B cell (primary cell): ENCODE data around the gene ZBTB14. TPM values are rescaled to one million over a fixed set of nuclear protein-coding genes. Genes with fewer than 3 reads are reported as not detected.

ENCODE experiments used
- ATAC-seq: fragments of 200-7000 bp; cut with Tn5 transposase; one replicate; pipeline ENCODE4 v1.10.0; 2021; ENCODE audit warnings: low read depth, mild to moderate bottlenecking, moderate number of reproducible peaks, moderate library complexity
- CTCF ChIA-PET: fragments of 350-600 bp; sonication (Branson Sonifier 250); formaldehyde crosslinking; loops from one replicate; lab custom pipeline; 2021; ENCODE audit warnings: antibody characterized with exemption, inconsistent platforms; lab: Charles Lee
- POLR2A ChIA-PET: fragments of 350-600 bp; sonication (Branson Sonifier 250); formaldehyde crosslinking; loops from one replicate; lab custom pipeline; 2021; ENCODE audit warnings: antibody characterized with exemption; lab: Charles Lee
- DNase-seq: peaks from one replicate; pipeline ENCODE4 v3.0.0; 2013
- H2AFZ ChIP-seq: 2 replicates; pipeline ENCODE4 v1.6.1; 2012; ENCODE audit warnings: mild to moderate bottlenecking, low read depth, low read length; ENCODE audit not compliant: insufficient read depth, poor library complexity, severe bottlenecking
- H3K27ac ChIP-seq, 2 donors: 1 replicate in 1 of 2; 2 replicates in 1 of 2; pipeline ENCODE4 v1.5.1; 2012 to 2013; ENCODE audit warnings: low read length in 2 of 2, mild to moderate bottlenecking in 2 of 2, moderate library complexity in 1 of 2
- H3K27me3 ChIP-seq, 4 experiments: fragments of 200-600 bp in 1 of 4; sonication (generic) in 1 of 4; replicated peaks in 1 of 4; 1 replicate in 2 of 4; 2 replicates in 2 of 4; pipeline versions ENCODE4 v1.6.1 to v1.7.0; 2013 to 2016; ENCODE audit warnings: low read length in 3 of 4, mild to moderate bottlenecking in 2 of 4, mixed read lengths in 1 of 4, moderate library complexity in 1 of 4; ENCODE audit not compliant: insufficient read depth in 4 of 4, control insufficient read depth in 3 of 4; ENCODE audit errors: control extremely low read depth in 1 of 4
- H3K36me3 ChIP-seq, 2 experiments: replicated peaks in 1 of 2; 1 replicate in 1 of 2; 2 replicates in 1 of 2; pipeline versions ENCODE4 v1.6.1 to v1.7.1; 2013; ENCODE audit warnings: low read length in 1 of 2; ENCODE audit not compliant: insufficient read depth in 2 of 2, control insufficient read depth in 1 of 2; ENCODE audit errors: control extremely low read depth in 1 of 2, extremely low read depth in 1 of 2
- H3K4me1 ChIP-seq, 2 donors: fragments of 200-600 bp in 1 of 2; sonication (generic) in 1 of 2; 1 replicate in 1 of 2; 2 replicates in 1 of 2; pipeline versions ENCODE4 v1.5.1 to v1.6.1; 2013 to 2017; ENCODE audit warnings: low read length in 2 of 2; ENCODE audit not compliant: control insufficient read depth in 2 of 2, insufficient read depth in 2 of 2
- H3K4me2 ChIP-seq: replicated peaks from 2 replicates; pipeline ENCODE3; 2012; ENCODE audit warnings: mild to moderate bottlenecking, low read depth, low read length; ENCODE audit not compliant: poor library complexity, severe bottlenecking
- H3K4me3 ChIP-seq, 5 experiments: fragments of 200-600 bp in 1 of 5; sonication (generic) in 1 of 5; 1 replicate in 3 of 5; 2 replicates in 2 of 5; pipeline versions ENCODE4 v1.5.1 to v1.7.0; 2011 to 2016; ENCODE audit warnings: low read length in 4 of 5, mild to moderate bottlenecking in 4 of 5, low read depth in 2 of 5, control low read depth in 1 of 5, moderate library complexity in 1 of 5; ENCODE audit not compliant: insufficient read depth in 1 of 5; ENCODE audit errors: control extremely low read depth in 1 of 5, extremely low read depth in 1 of 5
- H3K79me2 ChIP-seq: fragments of 200-600 bp; sonication (generic); one replicate; pipeline ENCODE4 v1.6.0; 2016; ENCODE audit warnings: low read length; ENCODE audit not compliant: control insufficient read depth, insufficient read depth
- H3K9ac ChIP-seq: fragments of 200-600 bp; sonication (generic); 2 replicates; pipeline ENCODE4 v1.6.1; 2017; ENCODE audit warnings: mild to moderate bottlenecking, low read length, moderate library complexity
- H3K9me3 ChIP-seq, 3 donors: one replicate each; pipeline versions ENCODE4 v1.6.1 to v1.7.1; 2013; ENCODE audit warnings: low read length in 2 of 3; ENCODE audit not compliant: control insufficient read depth in 2 of 3, insufficient read depth in 1 of 3; ENCODE audit errors: control extremely low read depth in 1 of 3
- H4K20me1 ChIP-seq: 2 replicates; pipeline ENCODE4 v1.6.0; 2012; ENCODE audit warnings: mild to moderate bottlenecking, low read length; ENCODE audit not compliant: insufficient read depth, control insufficient read depth, poor library complexity, severe bottlenecking
- H3K27ac Mint-ChIP-seq: one replicate; pipeline ENCODE4 v1.8.0; 2021; ENCODE audit warnings: mixed read lengths
- H3K27me3 Mint-ChIP-seq: one replicate; pipeline ENCODE4 v1.8.0; 2021; ENCODE audit warnings: mixed read lengths
- H3K4me1 Mint-ChIP-seq: one replicate; pipeline ENCODE4 v1.8.0; 2021; ENCODE audit warnings: mixed read lengths
- H3K4me3 Mint-ChIP-seq: one replicate; pipeline ENCODE4 v1.8.0; 2021; ENCODE audit warnings: mixed read lengths
- H3K9me3 Mint-ChIP-seq: one replicate; pipeline ENCODE4 v1.8.0; 2022; ENCODE audit warnings: mixed read lengths; ENCODE audit not compliant: insufficient read depth
- EZH2 ChIP-seq: IDR thresholded peaks from 2 replicates; pipeline ENCODE4 v1.6.1; 2012; ENCODE audit warnings: borderline replicate concordance, low read depth, mild to moderate bottlenecking, moderate library complexity, low read length; ENCODE audit not compliant: insufficient read depth, poor library complexity, severe bottlenecking
- WGBS: methylation state at CpG from one replicate; pipeline ENCODE4 v1.1.5; 2013; ENCODE audit warnings: missing lambda C conversion rate; ENCODE audit not compliant: insufficient coverage; 5-methylcytosine and 5-hydroxymethylcytosine counted together
- intact Hi-C: fragments of 100-400 bp; cut with micrococcal nuclease; formaldehyde crosslinking; loops from one replicate; pipeline ENCODE4 v1.10.0; 2022
- polyA plus RNA-seq: library from polyadenylated mRNA; depleted of rRNA; stranded (reverse); fragments of >200 nt; gene quantifications from 2 replicates; pipeline ENCODE4 v1.2.3, GENCODE V29; 2012
- total RNA-seq, 2 donors: library from RNA; stranded (reverse); fragments of 120-200 nt in 1 of 2; gene quantifications; 1 replicate in 1 of 2; 2 replicates in 1 of 2; pipeline versions ENCODE4 v1.2.3 to v1.2.4, GENCODE V29; 2013 to 2022
- TF ChIP-seq, protein P1 (sequence below): fragments of 200-600 bp; IDR thresholded peaks from one replicate; pipeline ENCODE4 v1.8.0; 2022; ENCODE audit warnings: antibody characterized with exemption, mild to moderate bottlenecking

ZBTB14 gene
- total and polyA plus RNA-seq, 2 donors (not counting 1 experiment from before 2014, with no cell fraction given) = 12.3 to 34.2 TPM

DNA sequence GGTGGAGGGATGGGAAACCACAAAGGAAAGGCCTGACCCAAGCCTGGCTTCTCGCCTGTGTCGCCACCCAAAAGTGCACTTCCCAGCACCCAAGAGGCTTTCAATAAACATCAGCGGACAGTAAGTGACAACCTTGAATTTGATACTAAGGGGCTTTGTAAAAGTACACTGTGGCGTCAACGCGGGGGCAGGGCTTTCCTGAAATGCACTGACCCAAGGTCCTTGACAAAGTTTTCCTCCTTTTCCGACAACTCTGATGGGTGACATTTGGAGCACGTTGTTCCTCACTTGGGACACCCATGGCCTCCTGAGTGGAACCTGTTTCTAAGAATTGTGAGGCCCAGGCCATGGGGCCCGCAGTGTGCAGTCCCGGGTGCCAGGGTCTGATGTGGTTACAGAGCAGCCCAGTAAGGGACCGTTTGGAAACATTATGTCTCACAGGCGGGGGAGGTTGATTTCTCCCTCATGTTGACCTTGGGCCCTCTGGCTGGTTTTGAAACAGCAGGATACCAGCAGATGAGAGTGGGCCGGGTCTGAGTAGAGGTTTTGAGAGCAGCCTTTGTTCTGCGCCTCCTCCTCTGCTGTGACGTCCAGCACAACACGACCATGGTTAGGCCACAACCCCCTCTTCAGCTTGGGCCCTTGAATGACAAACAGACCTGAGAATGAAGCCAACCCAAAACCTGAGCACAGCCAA, 2.8 kb upstream of the ZBTB14 start:
- no peak overlapping the region for H3K9ac ChIP-seq
- Mint-ChIP-seq H3K4me3 (peak overlapping the region; percentile 50), H3K4me1 (peaks cover 17% of the 10 kb centered on the region), H3K27ac (no peak overlapping the region), H3K9me3 (no peaks in the 10 kb centered on the region), H3K27me3 (peaks cover 27% of the 10 kb centered on the region)
- CTCF ChIA-PET = no interaction called here
- no peaks in the 10 kb centered on the region for H4K20me1 ChIP-seq
- TF ChIP-seq, protein P1, sequence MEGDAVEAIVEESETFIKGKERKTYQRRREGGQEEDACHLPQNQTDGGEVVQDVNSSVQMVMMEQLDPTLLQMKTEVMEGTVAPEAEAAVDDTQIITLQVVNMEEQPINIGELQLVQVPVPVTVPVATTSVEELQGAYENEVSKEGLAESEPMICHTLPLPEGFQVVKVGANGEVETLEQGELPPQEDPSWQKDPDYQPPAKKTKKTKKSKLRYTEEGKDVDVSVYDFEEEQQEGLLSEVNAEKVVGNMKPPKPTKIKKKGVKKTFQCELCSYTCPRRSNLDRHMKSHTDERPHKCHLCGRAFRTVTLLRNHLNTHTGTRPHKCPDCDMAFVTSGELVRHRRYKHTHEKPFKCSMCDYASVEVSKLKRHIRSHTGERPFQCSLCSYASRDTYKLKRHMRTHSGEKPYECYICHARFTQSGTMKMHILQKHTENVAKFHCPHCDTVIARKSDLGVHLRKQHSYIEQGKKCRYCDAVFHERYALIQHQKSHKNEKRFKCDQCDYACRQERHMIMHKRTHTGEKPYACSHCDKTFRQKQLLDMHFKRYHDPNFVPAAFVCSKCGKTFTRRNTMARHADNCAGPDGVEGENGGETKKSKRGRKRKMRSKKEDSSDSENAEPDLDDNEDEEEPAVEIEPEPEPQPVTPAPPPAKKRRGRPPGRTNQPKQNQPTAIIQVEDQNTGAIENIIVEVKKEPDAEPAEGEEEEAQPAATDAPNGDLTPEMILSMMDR = no peak
- DNase-seq (no peak), ATAC-seq (no peak)
- POLR2A ChIA-PET = no interaction called here
- H3K4me2 ChIP-seq = no peak overlapping the region
- no peak overlapping the region for H3K4me3 ChIP-seq
- H3K4me1 ChIP-seq = peaks cover 17 to 19% of the 10 kb centered on the region in 2 donors
- no peaks in the 10 kb centered on the region for H3K79me2 ChIP-seq
- H3K36me3 ChIP-seq = no peaks in the 10 kb centered on the region
- intact Hi-C loops = loop anchor here (5.0 to 10.0 kb wide), 2 partner anchors 1116 to 1851 kb away; partner anchors contain the start of gene L3MBTL4
- H3K9me3 ChIP-seq = peaks cover 0 to 1% (median 0%) of the 10 kb centered on the region in 3 donors
- 92% methylated on average over 13 of the region's 16 CpGs for WGBS
- H2AFZ ChIP-seq = no peak overlapping the region
- H3K27me3 ChIP-seq = peaks cover 0 to 21% (median 10%) of the 10 kb centered on the region in 4 experiments
- no peak overlapping the region for H3K27ac ChIP-seq

- H3K27ac ChIP-seq = no peak overlapping the region
- DNase-seq (no peak), ATAC-seq (no peak)
- CTCF ChIA-PET = interaction anchor here (1.1 to 2.2 kb wide), 2 partner anchors 11 to 60 kb away, joined by 4 to 15 read pairs; no protein-coding TSS in a partner anchor
- no peak for TF ChIP-seq EZH2
- TF ChIP-seq, protein P1 = no peak
- H2AFZ ChIP-seq = peak overlapping the region; percentile 86
- H3K4me2 ChIP-seq = peak overlapping the region; percentile 91
- H3K4me1 ChIP-seq = peaks cover 18 to 20% of the 10 kb centered on the region in 2 donors
- intact Hi-C loops = loop anchor here (5.0 to 10.0 kb wide), 2 partner anchors 1117 to 1850 kb away; partner anchors contain the start of gene L3MBTL4
- peaks cover under 1% of the 10 kb centered on the region for H3K79me2 ChIP-seq
- no peak overlapping the region for H3K4me3 ChIP-seq
- Mint-ChIP-seq H3K27ac (no peak overlapping the region), H3K27me3 (peaks cover 22% of the 10 kb centered on the region), H3K9me3 (no peaks in the 10 kb centered on the region), H3K4me1 (peaks cover 20% of the 10 kb centered on the region), H3K4me3 (peak overlapping the region; percentile 50)
- peaks cover 0 to 15% (median 4%) of the 10 kb centered on the region in 4 experiments for H3K27me3 ChIP-seq
- H4K20me1 ChIP-seq = no peaks in the 10 kb centered on the region
- POLR2A ChIA-PET = interaction anchor here (1.4 to 4.5 kb wide), 2 partner anchors 15 to 60 kb away, joined by 7 to 57 read pairs; no protein-coding TSS in a partner anchor
- H3K36me3 ChIP-seq = no peaks in the 10 kb centered on the region
- WGBS = 97% methylated on average over 9 of the region's 12 CpGs
- no peak overlapping the region for H3K9ac ChIP-seq
- peaks cover 0 to 1% (median 0%) of the 10 kb centered on the region in 3 donors for H3K9me3 ChIP-seq
Observed at GRCh38 chr18:5297597-5297996, 2.1 kb upstream of the ZBTB14 start.
